ENCODE measurements around the gene NISCH. TPM values are rescaled to one million over a fixed set of nuclear protein-coding genes. Genes with fewer than 3 reads are reported as not detected.

NISCH gene
- total RNA-seq, 4 donors from 2014 or later = 65.7 to 150 (median 128) TPM

- Histone ChIP-seq H3K27ac (no peak overlapping the region), H3K36me3 (peaks cover 0 to 44% (median 0%) of the 10 kb centered on the region in 3 donors), H3K4me1 (no peaks in the 10 kb centered on the region), H3K27me3 (no peaks in the 10 kb centered on the region), H3K9me3 (no peaks in the 10 kb centered on the region), H3K4me3 (no peak overlapping the region)
- DNase-seq = no peak
- TF ChIP-seq POLR2A (IDR thresholded peaks at IDR 0.05) (no peak), CTCF (IDR thresholded peaks at IDR 0.05) (no peak)
Observed at GRCh38 chr3:52469001-52469400, 13.6 kb downstream of the NISCH start.

GRCh38 chr3:52470920-52471319 lies 15.5 kb downstream of the NISCH start:
- Histone ChIP-seq H3K27ac (no peak overlapping the region), H3K4me3 (no peak overlapping the region), H3K9me3 (no peaks in the 10 kb centered on the region), H3K27me3 (no peaks in the 10 kb centered on the region), H3K4me1 (no peaks in the 10 kb centered on the region), H3K36me3 (peaks cover 0 to 51% (median 0%) of the 10 kb centered on the region in 3 donors)
- TF ChIP-seq CTCF (IDR thresholded peaks at IDR 0.05) = no peak
- TF ChIP-seq POLR2A (IDR thresholded peaks at IDR 0.05) = no peak
- no peak for DNase-seq

- Histone ChIP-seq H3K27me3 (no peaks in the 10 kb centered on the region), H3K9me3 (no peaks in the 10 kb centered on the region), H3K4me1 (no peaks in the 10 kb centered on the region), H3K27ac (no peak overlapping the region), H3K36me3 (peaks cover 0 to 58% (median 0%) of the 10 kb centered on the region in 3 donors), H3K4me3 (no peak overlapping the region)
- DNase-seq = peak; percentile 33 to 76 (median 67)
- TF ChIP-seq POLR2A (IDR thresholded peaks at IDR 0.05) (no peak), CTCF (IDR thresholded peaks at IDR 0.05) (peak in 5 of 6 experiments; percentile 19 to 54 (median 50))
Observed at GRCh38 chr3:52471371-52472238, 16.2 kb downstream of the NISCH start.

- H3K27me3 ChIP-seq = no peaks in the 10 kb centered on the region
- no peak overlapping the region for H3K27ac ChIP-seq
- H3K4me3 ChIP-seq = no peak overlapping the region
- peaks cover 0 to 66% (median 0%) of the 10 kb centered on the region in 3 donors for H3K36me3 ChIP-seq
- no peaks in the 10 kb centered on the region for H3K4me1 ChIP-seq
- no peaks in the 10 kb centered on the region for H3K9me3 ChIP-seq
- TF ChIP-seq CTCF (IDR thresholded peaks at IDR 0.05) (no peak), POLR2A (IDR thresholded peaks at IDR 0.05) (no peak)
- no peak for DNase-seq
Observed at GRCh38 chr3:52472239-52473000, 17.0 kb downstream of the NISCH start.

- H3K9me3 ChIP-seq = no peaks in the 10 kb centered on the region
- peak in 1 of 3 donors; percentile 34 for DNase-seq
- H3K4me1 ChIP-seq = no peaks in the 10 kb centered on the region
- no peaks in the 10 kb centered on the region for H3K27me3 ChIP-seq
- peaks cover 0 to 72% (median 3%) of the 10 kb centered on the region in 3 donors for H3K36me3 ChIP-seq
- TF ChIP-seq CTCF (IDR thresholded peaks at IDR 0.05) = no peak
- TF ChIP-seq POLR2A (IDR thresholded peaks at IDR 0.05) = no peak
- no peak overlapping the region for H3K4me3 ChIP-seq
- no peak overlapping the region for H3K27ac ChIP-seq
Observed at GRCh38 chr3:52473026-52473425, 17.6 kb downstream of the NISCH start.
